Stimulated activated CD4-positive, alpha-beta T cell treated with anti-CD3 and anti-CD28 coated beads, TNF-alpha, amount 100 ng/mL, for 48 hours (primary cell): Measurements from ENCODE around the gene CLASP1.
"Not testable (repeated sequence)": the region's sequence is repeated elsewhere in the genome, so short reads cannot be mapped to it uniquely, and the experiment has no call there.

ENCODE experiments used
- DNase-seq, 3 donors: peaks; one replicate each; pipeline ENCODE4 v3.0.0-alpha.2; 2020; ENCODE audit warnings: low read depth in 3 of 3

The CLASP1 gene

GRCh38 chr2:121617042-121617599 is 32.1 kb downstream of the CLASP1 start:
- no peak for DNase-seq

GRCh38 chr2:121613774-121614173 is 35.5 kb downstream of the CLASP1 start:
- no peak for DNase-seq

- DNase-seq = no peak
These were observed 36.1 kb downstream of the CLASP1 start for GRCh38 chr2:121613152-121613551.

- DNase-seq = no peak
These were observed 37.2 kb downstream of the CLASP1 start for GRCh38 chr2:121611730-121612705.

GRCh38 chr2:121611048-121611649 is 38.1 kb downstream of the CLASP1 start:
- DNase-seq = not testable (repeated sequence)

GRCh38 chr2:121610487-121610874 is 38.8 kb downstream of the CLASP1 start:
- DNase-seq = not testable (repeated sequence)

- DNase-seq = no peak
These were observed 40.3 kb downstream of the CLASP1 start for GRCh38 chr2:121608967-121609366.

- DNase-seq = no peak
These were observed 40.9 kb downstream of the CLASP1 start for GRCh38 chr2:121608367-121608766.

GRCh38 chr2:121605820-121606733 is 43.2 kb downstream of the CLASP1 start:
- DNase-seq = no peak

GRCh38 chr2:121603185-121603584 is 46.1 kb downstream of the CLASP1 start:
- no peak for DNase-seq

GRCh38 chr2:121599963-121600651 is 49.2 kb downstream of the CLASP1 start:
- no peak for DNase-seq

GRCh38 chr2:121598087-121598486 is 51.2 kb downstream of the CLASP1 start:
- DNase-seq = no peak

- no peak for DNase-seq
These were observed 52.8 kb downstream of the CLASP1 start for GRCh38 chr2:121596221-121597080.

- no peak for DNase-seq
These were observed 54.0 kb downstream of the CLASP1 start for GRCh38 chr2:121595012-121595891.

- no peak for DNase-seq
These were observed 58.1 kb downstream of the CLASP1 start for GRCh38 chr2:121591199-121591598.

GRCh38 chr2:121588357-121588756 is 60.9 kb downstream of the CLASP1 start:
- no peak for DNase-seq

- no peak for DNase-seq
These were observed 62.1 kb downstream of the CLASP1 start for GRCh38 chr2:121587131-121587530.

- no peak for DNase-seq
These were observed 64.5 kb downstream of the CLASP1 start for GRCh38 chr2:121584741-121585140.

- no peak for DNase-seq
These were observed 65.7 kb downstream of the CLASP1 start for GRCh38 chr2:121583555-121583954.
